Measurements from ENCODE around the gene RASSF8. TPM values are rescaled to one million over a fixed set of nuclear protein-coding genes. Genes with fewer than 3 reads are reported as not detected.

RASSF8 gene
- polyA plus RNA-seq, 4 donors, result 0.22 to 6.0 (median 2.6) TPM

DNA sequence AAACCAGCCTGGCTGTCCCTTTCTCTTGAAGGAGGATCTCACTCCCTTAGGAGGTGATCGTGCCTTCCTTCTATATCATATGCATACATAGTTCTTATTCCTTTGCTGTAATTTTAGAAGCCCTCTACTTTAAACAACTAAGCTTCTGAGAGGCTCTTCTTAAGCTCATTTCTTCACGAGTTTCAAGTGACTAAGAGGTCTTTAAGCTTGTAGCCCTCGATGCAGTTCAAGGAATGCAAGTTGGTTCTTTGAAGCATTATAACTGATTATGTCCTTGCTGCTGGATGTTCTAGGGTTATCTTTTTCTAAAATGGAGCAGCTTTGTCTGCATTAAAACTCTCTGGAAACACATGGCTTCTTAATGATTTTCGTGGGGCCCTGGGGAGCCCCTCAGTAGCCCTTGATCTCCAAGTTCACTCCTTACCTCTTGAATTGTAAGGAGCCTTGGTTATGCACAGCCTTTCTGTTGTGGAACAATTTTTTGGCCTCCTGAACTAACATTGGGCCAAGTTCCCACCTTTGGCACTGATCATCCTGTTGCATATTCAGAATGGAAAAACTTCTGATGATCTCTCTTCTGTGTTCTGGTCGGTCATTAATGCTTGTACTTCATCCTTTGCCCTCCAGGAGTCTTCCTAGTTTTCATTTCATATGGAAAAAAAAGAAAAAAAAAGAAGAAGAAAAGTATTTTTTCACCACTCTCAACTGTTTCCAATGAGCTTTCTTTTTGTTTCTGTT, 12.6 kb downstream of the RASSF8 start:
- no peak overlapping the region for H3K27ac ChIP-seq (ENCODE audit: low read depth in 1 of 3, low read length in 2 of 3)
- FAIRE-seq (no peak), DNase-seq (no peak)
- no peaks in the 10 kb centered on the region for H3K36me3 ChIP-seq (ENCODE audit: control insufficient read depth in 3 of 3, insufficient read depth in 2 of 3, low read depth in 1 of 3, low read length in 3 of 3)
- H3K4me3 ChIP-seq (ENCODE audit: low read depth in 1 of 3, low read length in 3 of 3), result no peak overlapping the region
- peaks cover 0 to 7% (median 2%) of the 10 kb centered on the region in 3 donors for H3K4me1 ChIP-seq (ENCODE audit: control insufficient read depth in 3 of 3, insufficient read depth in 2 of 3, low read depth in 1 of 3, low read length in 2 of 3)
- H3K9me3 ChIP-seq (ENCODE audit: control insufficient read depth in 2 of 2, insufficient read depth in 1 of 2, low read depth in 1 of 2, low read length in 1 of 2), result peaks cover 0 to 1% of the 10 kb centered on the region in 2 donors
- no peaks in the 10 kb centered on the region for H3K27me3 ChIP-seq (ENCODE audit: control insufficient read depth in 3 of 3, insufficient read depth in 3 of 3, low read length in 3 of 3)
- WGBS, 3 donors, result 68 to 72% (median 71%) methylated on average over 5 of the region's 5 CpGs

DNA sequence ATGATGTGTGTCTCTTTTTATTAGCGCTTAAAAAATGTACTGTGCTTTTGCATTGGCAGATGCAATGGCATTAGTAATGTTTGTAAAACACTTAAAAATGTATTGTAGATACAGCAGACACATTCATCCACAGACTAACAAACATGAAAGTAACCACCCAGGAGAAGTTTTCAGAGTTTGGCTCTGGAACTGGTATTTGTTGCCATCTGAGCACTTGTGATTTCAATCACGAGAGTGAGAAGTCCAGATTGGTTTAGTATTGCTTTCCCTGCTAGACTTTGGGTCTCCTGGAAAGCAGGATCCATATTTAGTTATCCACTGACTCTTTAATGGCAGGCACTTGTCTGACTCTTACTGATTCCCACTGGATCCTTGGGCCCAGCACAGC, 13.2 kb downstream of the RASSF8 start:
- no peak overlapping the region for H3K27ac ChIP-seq (ENCODE audit: low read depth in 1 of 3, low read length in 2 of 3)
- H3K4me1 ChIP-seq (ENCODE audit: control insufficient read depth in 3 of 3, insufficient read depth in 2 of 3, low read depth in 1 of 3, low read length in 2 of 3), result peaks cover 0 to 7% (median 2%) of the 10 kb centered on the region in 3 donors
- no peaks in the 10 kb centered on the region for H3K36me3 ChIP-seq (ENCODE audit: control insufficient read depth in 3 of 3, insufficient read depth in 2 of 3, low read depth in 1 of 3, low read length in 3 of 3)
- FAIRE-seq (no peak), DNase-seq (no peak)
- WGBS, 3 donors, result 69 to 88% (median 80%) methylated on average over 2 of the region's 2 CpGs
- H3K4me3 ChIP-seq (ENCODE audit: low read depth in 1 of 3, low read length in 3 of 3), result no peak overlapping the region
- H3K27me3 ChIP-seq (ENCODE audit: control insufficient read depth in 3 of 3, insufficient read depth in 3 of 3, low read length in 3 of 3), result no peaks in the 10 kb centered on the region
- peaks cover 0 to 1% of the 10 kb centered on the region in 2 donors for H3K9me3 ChIP-seq (ENCODE audit: control insufficient read depth in 2 of 2, insufficient read depth in 1 of 2, low read depth in 1 of 2, low read length in 1 of 2)

DNA sequence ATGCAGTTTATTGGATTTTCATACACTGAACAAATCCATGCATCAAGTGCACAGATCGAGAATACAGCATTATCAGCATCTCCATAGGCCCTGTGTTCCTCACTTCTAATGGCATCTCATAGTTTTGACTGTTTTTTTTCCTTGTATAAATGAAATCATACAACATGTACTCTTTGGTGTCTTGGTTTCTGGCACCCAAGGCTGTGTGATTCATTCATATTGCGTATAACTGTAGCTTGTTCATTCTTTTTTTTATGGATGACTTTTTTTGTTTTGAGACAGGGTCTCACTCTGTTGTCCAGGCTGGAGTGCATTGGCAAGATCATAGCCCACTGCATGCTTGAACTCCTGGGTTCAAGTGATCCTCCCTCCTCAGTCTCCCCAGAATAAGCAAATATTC, 14.3 kb downstream of the RASSF8 start:
- H3K36me3 ChIP-seq (ENCODE audit: control insufficient read depth in 3 of 3, insufficient read depth in 2 of 3, low read depth in 1 of 3, low read length in 3 of 3), result no peaks in the 10 kb centered on the region
- no peaks in the 10 kb centered on the region for H3K27me3 ChIP-seq (ENCODE audit: control insufficient read depth in 3 of 3, insufficient read depth in 3 of 3, low read length in 3 of 3)
- H3K27ac ChIP-seq (ENCODE audit: low read depth in 1 of 3, low read length in 2 of 3), result no peak overlapping the region
- peaks cover 0 to 1% of the 10 kb centered on the region in 2 donors for H3K9me3 ChIP-seq (ENCODE audit: control insufficient read depth in 2 of 2, insufficient read depth in 1 of 2, low read depth in 1 of 2, low read length in 1 of 2)
- peaks cover 0 to 7% (median 2%) of the 10 kb centered on the region in 3 donors for H3K4me1 ChIP-seq (ENCODE audit: control insufficient read depth in 3 of 3, insufficient read depth in 2 of 3, low read depth in 1 of 3, low read length in 2 of 3)
- 87 to 91% (median 89%) methylated on average over 2 of the region's 2 CpGs for WGBS, 3 donors
- H3K4me3 ChIP-seq (ENCODE audit: low read depth in 1 of 3, low read length in 3 of 3), result no peak overlapping the region
- FAIRE-seq (no peak), DNase-seq (no peak)

DNA sequence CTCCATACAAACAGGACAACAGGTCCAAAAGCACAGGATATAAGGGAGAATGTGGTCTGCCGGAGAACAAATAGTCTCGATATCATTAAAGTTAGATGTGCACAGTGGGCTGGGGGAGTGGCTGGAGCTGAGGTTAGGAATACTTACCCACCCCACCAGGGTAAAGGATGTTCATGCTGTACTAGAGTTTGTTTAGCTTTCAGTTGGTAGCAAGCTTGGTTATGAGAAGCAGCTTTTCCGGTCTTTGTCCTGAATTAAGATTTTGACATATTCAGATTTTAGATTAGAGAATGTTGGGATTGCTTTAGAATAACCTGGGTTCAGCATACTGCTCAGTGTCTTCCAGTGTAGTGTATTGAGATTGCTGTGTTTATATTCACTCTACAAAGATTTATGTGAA, 16.7 kb downstream of the RASSF8 start:
- Histone ChIP-seq H3K27me3 (ENCODE audit: control insufficient read depth in 3 of 3, insufficient read depth in 3 of 3, low read length in 3 of 3) (no peaks in the 10 kb centered on the region), H3K4me3 (ENCODE audit: low read depth in 1 of 3, low read length in 3 of 3) (no peak overlapping the region), H3K4me1 (ENCODE audit: control insufficient read depth in 3 of 3, insufficient read depth in 2 of 3, low read depth in 1 of 3, low read length in 2 of 3) (peaks cover 0 to 7% (median 2%) of the 10 kb centered on the region in 3 donors), H3K9me3 (ENCODE audit: control insufficient read depth in 2 of 2, insufficient read depth in 1 of 2, low read depth in 1 of 2, low read length in 1 of 2) (no peaks in the 10 kb centered on the region), H3K27ac (ENCODE audit: low read depth in 1 of 3, low read length in 2 of 3) (no peak overlapping the region), H3K36me3 (ENCODE audit: control insufficient read depth in 3 of 3, insufficient read depth in 2 of 3, low read depth in 1 of 3, low read length in 3 of 3) (no peaks in the 10 kb centered on the region)
- WGBS, 3 donors, result 93 to 96% (median 94%) methylated on average over 3 of the region's 3 CpGs
- FAIRE-seq (no peak), DNase-seq (no peak)

DNA sequence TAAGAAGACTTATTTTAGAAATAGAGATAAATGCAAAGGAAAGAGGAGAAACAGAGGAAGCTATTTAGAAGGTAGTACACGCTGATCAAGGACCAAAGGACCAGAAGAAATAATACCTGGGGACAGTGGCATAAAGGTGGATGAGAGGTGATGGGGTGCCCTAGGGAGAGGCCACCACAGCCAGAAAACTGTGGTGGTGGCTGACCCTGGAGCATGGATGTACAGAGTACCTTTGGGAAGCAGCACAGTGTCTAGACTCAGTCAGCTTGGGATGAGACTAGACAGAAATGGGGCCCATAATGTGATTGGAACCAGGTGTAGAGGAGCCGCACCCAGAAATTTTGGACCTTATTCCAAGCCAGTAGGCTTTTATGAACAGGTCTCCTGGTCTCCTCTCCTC, 17.2 kb downstream of the RASSF8 start:
- H3K36me3 ChIP-seq (ENCODE audit: control insufficient read depth in 3 of 3, insufficient read depth in 2 of 3, low read depth in 1 of 3, low read length in 3 of 3), result no peaks in the 10 kb centered on the region
- no peaks in the 10 kb centered on the region for H3K9me3 ChIP-seq (ENCODE audit: control insufficient read depth in 2 of 2, insufficient read depth in 1 of 2, low read depth in 1 of 2, low read length in 1 of 2)
- no peak for DNase-seq
- H3K27me3 ChIP-seq (ENCODE audit: control insufficient read depth in 3 of 3, insufficient read depth in 3 of 3, low read length in 3 of 3), result no peaks in the 10 kb centered on the region
- peaks cover 0 to 7% (median 2%) of the 10 kb centered on the region in 3 donors for H3K4me1 ChIP-seq (ENCODE audit: control insufficient read depth in 3 of 3, insufficient read depth in 2 of 3, low read depth in 1 of 3, low read length in 2 of 3)
- H3K4me3 ChIP-seq (ENCODE audit: low read depth in 1 of 3, low read length in 3 of 3), result no peak overlapping the region
- 63 to 92% (median 85%) methylated on average over 2 of the region's 2 CpGs for WGBS, 3 donors
- no peak overlapping the region for H3K27ac ChIP-seq (ENCODE audit: low read depth in 1 of 3, low read length in 2 of 3)
- no peak for FAIRE-seq

DNA sequence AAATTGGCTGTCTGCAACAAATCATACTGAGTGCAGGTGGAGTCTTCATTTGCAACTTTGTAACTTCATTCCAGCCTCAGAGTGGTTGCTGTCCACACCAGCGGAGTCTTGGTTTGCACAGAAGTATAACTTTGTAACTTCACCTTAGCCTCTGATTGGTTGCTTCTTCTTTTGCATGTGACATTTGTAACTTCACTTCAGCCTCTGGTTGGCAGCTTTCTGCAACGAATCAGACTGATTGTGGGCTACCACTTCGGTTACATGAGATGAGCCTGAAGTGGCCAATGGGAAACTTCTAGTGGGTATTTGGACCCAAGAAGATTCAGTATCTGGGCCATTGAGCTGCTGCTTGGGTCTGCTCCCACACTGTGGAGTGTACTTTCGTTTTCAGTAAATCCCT, 17.8 kb downstream of the RASSF8 start:
- FAIRE-seq (no peak), DNase-seq (no peak)

DNA sequence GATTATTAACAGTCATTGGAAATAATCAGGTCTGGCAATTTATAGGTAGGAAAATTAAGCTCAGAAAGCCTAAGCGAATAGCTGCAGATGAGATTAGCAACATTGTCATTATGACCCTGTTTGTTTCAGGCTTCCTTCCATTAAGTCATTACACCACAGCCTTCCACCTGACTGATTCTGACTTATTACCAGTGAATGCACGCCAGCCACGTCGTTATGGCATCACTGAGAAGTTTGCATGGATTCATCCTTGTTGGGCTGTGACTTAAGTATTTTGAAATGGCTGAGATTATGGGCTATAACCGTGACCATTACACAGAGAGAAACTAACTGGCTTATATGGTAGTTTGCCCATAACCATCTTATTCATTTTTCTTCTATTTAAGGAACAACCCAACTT, 18.6 kb downstream of the RASSF8 start:
- 79 to 95% (median 89%) methylated on average over 5 of the region's 5 CpGs for WGBS, 3 donors
- FAIRE-seq, result no peak
- H3K27ac ChIP-seq (ENCODE audit: low read depth in 1 of 3, low read length in 2 of 3), result no peak overlapping the region
- no peaks in the 10 kb centered on the region for H3K27me3 ChIP-seq (ENCODE audit: control insufficient read depth in 3 of 3, insufficient read depth in 3 of 3, low read length in 3 of 3)
- H3K4me1 ChIP-seq (ENCODE audit: control insufficient read depth in 3 of 3, insufficient read depth in 2 of 3, low read depth in 1 of 3, low read length in 2 of 3), result peaks cover 0 to 6% (median 2%) of the 10 kb centered on the region in 3 donors
- no peak for DNase-seq
- H3K4me3 ChIP-seq (ENCODE audit: low read depth in 1 of 3, low read length in 3 of 3), result no peak overlapping the region
- no peaks in the 10 kb centered on the region for H3K9me3 ChIP-seq (ENCODE audit: control insufficient read depth in 2 of 2, insufficient read depth in 1 of 2, low read depth in 1 of 2, low read length in 1 of 2)
- no peaks in the 10 kb centered on the region for H3K36me3 ChIP-seq (ENCODE audit: control insufficient read depth in 3 of 3, insufficient read depth in 2 of 3, low read depth in 1 of 3, low read length in 3 of 3)

More for the DNA sequence above, 17.8 kb downstream of the RASSF8 start:
- no peaks in the 10 kb centered on the region for H3K9me3 ChIP-seq (ENCODE audit: control insufficient read depth in 2 of 2, insufficient read depth in 1 of 2, low read depth in 1 of 2, low read length in 1 of 2)
- WGBS, 3 donors, result 76 to 79% (median 77%) methylated on average over 4 of the region's 4 CpGs
- no peaks in the 10 kb centered on the region for H3K27me3 ChIP-seq (ENCODE audit: control insufficient read depth in 3 of 3, insufficient read depth in 3 of 3, low read length in 3 of 3)
- peaks cover 0 to 5% (median 2%) of the 10 kb centered on the region in 3 donors for H3K4me1 ChIP-seq (ENCODE audit: control insufficient read depth in 3 of 3, insufficient read depth in 2 of 3, low read depth in 1 of 3, low read length in 2 of 3)
- H3K36me3 ChIP-seq (ENCODE audit: control insufficient read depth in 3 of 3, insufficient read depth in 2 of 3, low read depth in 1 of 3, low read length in 3 of 3), result no peaks in the 10 kb centered on the region
- no peak overlapping the region for H3K4me3 ChIP-seq (ENCODE audit: low read depth in 1 of 3, low read length in 3 of 3)
- H3K27ac ChIP-seq (ENCODE audit: low read depth in 1 of 3, low read length in 2 of 3), result no peak overlapping the region

DNA sequence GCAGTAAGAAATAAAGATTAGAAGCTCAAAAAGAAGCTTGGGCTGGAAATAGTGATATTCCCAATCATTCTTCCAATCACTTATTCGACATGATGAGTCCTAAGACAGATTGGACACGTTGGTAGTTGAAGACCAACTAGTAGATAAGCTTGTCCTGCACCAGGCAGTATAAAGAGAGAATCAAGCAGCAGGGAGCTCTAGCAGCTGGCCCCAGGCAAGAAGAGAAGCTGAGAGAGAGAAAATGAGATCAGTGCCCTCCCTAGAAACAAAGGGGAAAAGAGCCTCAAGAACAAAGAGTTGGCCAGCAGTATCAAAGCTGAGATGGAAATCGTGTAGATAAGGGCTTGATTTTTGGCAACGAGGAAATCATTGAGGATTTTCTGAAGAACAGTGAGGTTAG, 20.6 kb downstream of the RASSF8 start:
- Histone ChIP-seq H3K36me3 (ENCODE audit: control insufficient read depth in 3 of 3, insufficient read depth in 2 of 3, low read depth in 1 of 3, low read length in 3 of 3) (no peaks in the 10 kb centered on the region), H3K27me3 (ENCODE audit: control insufficient read depth in 3 of 3, insufficient read depth in 3 of 3, low read length in 3 of 3) (no peaks in the 10 kb centered on the region), H3K27ac (ENCODE audit: low read depth in 1 of 3, low read length in 2 of 3) (no peak overlapping the region), H3K4me1 (ENCODE audit: control insufficient read depth in 3 of 3, insufficient read depth in 2 of 3, low read depth in 1 of 3, low read length in 2 of 3) (peaks cover 0 to 10% (median 4%) of the 10 kb centered on the region in 3 donors), H3K9me3 (ENCODE audit: control insufficient read depth in 2 of 2, insufficient read depth in 1 of 2, low read depth in 1 of 2, low read length in 1 of 2) (no peaks in the 10 kb centered on the region), H3K4me3 (ENCODE audit: low read depth in 1 of 3, low read length in 3 of 3) (no peak overlapping the region)
- FAIRE-seq, result no peak
- 38 to 65% (median 48%) methylated on average over 4 of the region's 4 CpGs for WGBS, 3 donors
- DNase-seq, result no peak

DNA sequence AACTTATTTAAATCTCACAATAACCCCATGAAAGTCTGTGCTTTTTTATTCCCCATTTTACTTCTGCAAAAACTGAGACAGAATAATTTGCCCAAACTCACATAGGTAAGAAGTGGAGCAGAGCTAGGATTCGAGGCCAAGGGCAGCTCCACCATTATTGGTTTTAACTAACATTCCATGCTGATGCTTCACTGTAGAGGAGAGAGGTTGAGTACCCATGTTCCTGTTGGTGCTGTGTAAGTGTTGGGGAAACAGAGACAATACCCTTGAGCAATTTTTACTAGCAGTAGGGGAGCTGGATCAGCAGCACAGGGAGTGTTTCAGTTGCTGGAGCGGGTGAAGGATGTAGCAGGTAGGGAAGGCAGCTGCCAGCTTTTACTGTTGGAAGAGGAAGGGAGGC, 21.1 kb downstream of the RASSF8 start:
- H3K4me3 ChIP-seq (ENCODE audit: low read depth in 1 of 3, low read length in 3 of 3), result no peak overlapping the region
- no peaks in the 10 kb centered on the region for H3K9me3 ChIP-seq (ENCODE audit: control insufficient read depth in 2 of 2, insufficient read depth in 1 of 2, low read depth in 1 of 2, low read length in 1 of 2)
- WGBS, 3 donors, result 87 to 93% (median 89%) methylated on average over 2 of the region's 2 CpGs
- no peak for DNase-seq
- H3K27ac ChIP-seq (ENCODE audit: low read depth in 1 of 3, low read length in 2 of 3), result no peak overlapping the region
- no peaks in the 10 kb centered on the region for H3K27me3 ChIP-seq (ENCODE audit: control insufficient read depth in 3 of 3, insufficient read depth in 3 of 3, low read length in 3 of 3)
- H3K36me3 ChIP-seq (ENCODE audit: control insufficient read depth in 3 of 3, insufficient read depth in 2 of 3, low read depth in 1 of 3, low read length in 3 of 3), result no peaks in the 10 kb centered on the region
- no peak for FAIRE-seq
- peaks cover 0 to 10% (median 4%) of the 10 kb centered on the region in 3 donors for H3K4me1 ChIP-seq (ENCODE audit: control insufficient read depth in 3 of 3, insufficient read depth in 2 of 3, low read depth in 1 of 3, low read length in 2 of 3)
